PC-3 (cell line): ENCODE measurements around the gene JAG2. TPM values are rescaled to one million over a fixed set of nuclear protein-coding genes. Genes with fewer than 3 reads are reported as not detected.

Experiments used
- ATAC-seq: fragments of 200-7000 bp; cut with Tn5 transposase; 2 replicates; pipeline ENCODE4 v1.9.1; 2020; ENCODE audit warnings: mild to moderate bottlenecking, moderate library complexity
- BruUV-seq: library from RNA; stranded (reverse); fragments of 400-500 nt; replicated peaks from 2 replicates; lab custom pipeline; 2021; lab: Mats Ljungman, UMichigan
- CTCF ChIA-PET: fragments of 300-600 bp; sonication (Branson Sonifier 250); formaldehyde crosslinking; loops from one replicate; lab custom pipeline; 2022; ENCODE audit warnings: antibody characterized with exemption; lab: Charles Lee
- POLR2A ChIA-PET: fragments of 300-600 bp; sonication (Branson Sonifier 250); formaldehyde crosslinking; loops from one replicate; lab custom pipeline; 2022; ENCODE audit warnings: antibody characterized with exemption; ENCODE audit not compliant: unreplicated experiment; lab: Charles Lee
- DNase-seq: peaks from one replicate; pipeline ENCODE4 v3.0.0-alpha.2; 2015
- H2AFZ ChIP-seq: fragments of 300-600 bp; sonication (generic); 2 replicates; pipeline ENCODE4 v1.6.0; 2016; ENCODE audit warnings: antibody characterized with exemption, low read length
- H3F3A ChIP-seq: fragments of 300-600 bp; sonication (generic); one replicate; pipeline ENCODE4 v1.6.0; 2017; ENCODE audit warnings: antibody characterized with exemption, low read length, control low read depth, mild to moderate bottlenecking; ENCODE audit not compliant: unreplicated experiment
- H3K27ac ChIP-seq: fragments of 300-600 bp; sonication (generic); 2 replicates; pipeline ENCODE4 v1.5.1; 2016; ENCODE audit warnings: mild to moderate bottlenecking, low read length
- H3K27me3 ChIP-seq: fragments of 300-600 bp; sonication (generic); 2 replicates; pipeline ENCODE4 v1.6.1; 2016; ENCODE audit warnings: low read length, mixed read lengths
- H3K36me3 ChIP-seq: fragments of 300-600 bp; sonication (generic); 2 replicates; pipeline ENCODE4 v1.6.1; 2016; ENCODE audit warnings: low read depth, mixed run types, low read length, mixed read lengths
- H3K4me1 ChIP-seq: fragments of 300-600 bp; sonication (generic); 2 replicates; pipeline ENCODE4 v1.5.1; 2016; ENCODE audit warnings: low read length; ENCODE audit not compliant: insufficient read depth
- H3K4me2 ChIP-seq: fragments of 300-600 bp; sonication (generic); 2 replicates; pipeline ENCODE4 v1.6.0; 2016; ENCODE audit warnings: low read length
- H3K4me3 ChIP-seq: fragments of 300-600 bp; sonication (generic); 2 replicates; pipeline ENCODE4 v1.5.1; 2016; ENCODE audit warnings: mild to moderate bottlenecking, low read length, mixed read lengths
- H3K79me2 ChIP-seq: fragments of 300-600 bp; sonication (generic); 2 replicates; pipeline ENCODE4 v1.6.1; 2017; ENCODE audit warnings: low read length, mixed read lengths
- H3K9ac ChIP-seq: fragments of 300-600 bp; sonication (generic); 2 replicates; pipeline ENCODE4 v1.6.0; 2016; ENCODE audit warnings: mild to moderate bottlenecking, low read length
- H3K9me2 ChIP-seq: fragments of 300-600 bp; sonication (generic); replicated peaks from 2 replicates; pipeline ENCODE4 v1.6.1; 2016; ENCODE audit warnings: mixed run types, low read length, mixed read lengths
- H3K9me3 ChIP-seq: fragments of 300-600 bp; sonication (generic); 2 replicates; pipeline ENCODE4 v1.6.1; 2016; ENCODE audit warnings: low read length, mixed read lengths
- H4K20me1 ChIP-seq: fragments of 300-600 bp; sonication (generic); 2 replicates; pipeline ENCODE4 v1.6.1; 2016; ENCODE audit warnings: low read length, mixed read lengths
- EZH2 ChIP-seq: fragments of 300-600 bp; sonication (generic); IDR thresholded peaks from one replicate; pipeline ENCODE4 v1.6.1; 2017; ENCODE audit warnings: antibody characterized with exemption, mild to moderate bottlenecking, low read length; ENCODE audit not compliant: unreplicated experiment
- EZH2phosphoT487 ChIP-seq: fragments of 300-600 bp; sonication (generic); IDR thresholded peaks from 2 replicates; pipeline ENCODE4 v1.6.1; 2018; ENCODE audit warnings: mild to moderate bottlenecking, antibody characterized with exemption, low read length, borderline replicate concordance
- intact Hi-C: fragments of 100-400 bp; cut with micrococcal nuclease; formaldehyde crosslinking; loops from 2 replicates; pipeline ENCODE4 v1.9.0; 2023
- total RNA-seq: library from RNA; depleted of rRNA; stranded (reverse); fragments of >200 nt; gene quantifications from 2 replicates; pipeline ENCODE4 v1.2.3, GENCODE V29; 2014
- TF ChIP-seq, protein P1 (sequence below): fragments of 300-600 bp; sonication (generic); conservative IDR thresholded peaks from 2 replicates; pipeline ENCODE4 v1.5.1; 2017; ENCODE audit warnings: antibody characterized with exemption, low read depth, mild to moderate bottlenecking, low read length

JAG2 gene
- total RNA-seq, 1 experiment from 2014 or later: 57.1 TPM

DNA sequence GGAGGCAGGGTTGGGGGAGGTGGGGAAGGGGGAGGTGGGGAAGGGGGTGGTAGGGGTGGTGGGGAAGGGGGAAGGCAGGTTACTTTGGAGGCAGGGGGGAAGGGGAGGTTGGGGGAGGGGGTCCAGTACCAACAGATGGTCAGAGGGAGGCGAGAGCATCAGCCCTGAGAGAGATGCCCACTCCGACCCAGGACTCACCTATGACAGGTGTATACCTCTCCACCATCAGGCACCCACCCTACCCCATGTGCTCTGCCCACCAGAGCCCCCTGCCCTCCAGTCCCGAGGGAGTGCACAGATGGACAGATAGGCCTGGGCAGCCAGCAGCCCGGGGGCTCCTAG, 18.6 kb downstream of the JAG2 start:
- Histone ChIP-seq H2AFZ (no peak overlapping the region), H3K4me3 (no peak overlapping the region), H3K9me2 (no peaks in the 10 kb centered on the region), H3K4me1 (no peaks in the 10 kb centered on the region), H3K79me2 (no peaks in the 10 kb centered on the region), H3K27ac (no peak overlapping the region), H3K36me3 (no peaks in the 10 kb centered on the region), H3K4me2 (no peak overlapping the region), H3K9ac (no peak overlapping the region), H3K27me3 (no peaks in the 10 kb centered on the region), H4K20me1 (no peaks in the 10 kb centered on the region), H3F3A (no peaks in the 10 kb centered on the region), H3K9me3 (no peaks in the 10 kb centered on the region)
- no TSS peak for BruUV-seq
- TF ChIP-seq EZH2phosphoT487 (no peak), EZH2 (no peak)
- TF ChIP-seq, protein P1, sequence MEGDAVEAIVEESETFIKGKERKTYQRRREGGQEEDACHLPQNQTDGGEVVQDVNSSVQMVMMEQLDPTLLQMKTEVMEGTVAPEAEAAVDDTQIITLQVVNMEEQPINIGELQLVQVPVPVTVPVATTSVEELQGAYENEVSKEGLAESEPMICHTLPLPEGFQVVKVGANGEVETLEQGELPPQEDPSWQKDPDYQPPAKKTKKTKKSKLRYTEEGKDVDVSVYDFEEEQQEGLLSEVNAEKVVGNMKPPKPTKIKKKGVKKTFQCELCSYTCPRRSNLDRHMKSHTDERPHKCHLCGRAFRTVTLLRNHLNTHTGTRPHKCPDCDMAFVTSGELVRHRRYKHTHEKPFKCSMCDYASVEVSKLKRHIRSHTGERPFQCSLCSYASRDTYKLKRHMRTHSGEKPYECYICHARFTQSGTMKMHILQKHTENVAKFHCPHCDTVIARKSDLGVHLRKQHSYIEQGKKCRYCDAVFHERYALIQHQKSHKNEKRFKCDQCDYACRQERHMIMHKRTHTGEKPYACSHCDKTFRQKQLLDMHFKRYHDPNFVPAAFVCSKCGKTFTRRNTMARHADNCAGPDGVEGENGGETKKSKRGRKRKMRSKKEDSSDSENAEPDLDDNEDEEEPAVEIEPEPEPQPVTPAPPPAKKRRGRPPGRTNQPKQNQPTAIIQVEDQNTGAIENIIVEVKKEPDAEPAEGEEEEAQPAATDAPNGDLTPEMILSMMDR: no peak
- no peak for ATAC-seq
- no peak for DNase-seq
- intact Hi-C loops: no loop called here
- ChIA-PET CTCF (interaction anchor here (0.7 kb wide), 1 partner anchor 42 kb away, joined by 3 read pairs; no protein-coding TSS in a partner anchor), POLR2A (no interaction called here)

DNA sequence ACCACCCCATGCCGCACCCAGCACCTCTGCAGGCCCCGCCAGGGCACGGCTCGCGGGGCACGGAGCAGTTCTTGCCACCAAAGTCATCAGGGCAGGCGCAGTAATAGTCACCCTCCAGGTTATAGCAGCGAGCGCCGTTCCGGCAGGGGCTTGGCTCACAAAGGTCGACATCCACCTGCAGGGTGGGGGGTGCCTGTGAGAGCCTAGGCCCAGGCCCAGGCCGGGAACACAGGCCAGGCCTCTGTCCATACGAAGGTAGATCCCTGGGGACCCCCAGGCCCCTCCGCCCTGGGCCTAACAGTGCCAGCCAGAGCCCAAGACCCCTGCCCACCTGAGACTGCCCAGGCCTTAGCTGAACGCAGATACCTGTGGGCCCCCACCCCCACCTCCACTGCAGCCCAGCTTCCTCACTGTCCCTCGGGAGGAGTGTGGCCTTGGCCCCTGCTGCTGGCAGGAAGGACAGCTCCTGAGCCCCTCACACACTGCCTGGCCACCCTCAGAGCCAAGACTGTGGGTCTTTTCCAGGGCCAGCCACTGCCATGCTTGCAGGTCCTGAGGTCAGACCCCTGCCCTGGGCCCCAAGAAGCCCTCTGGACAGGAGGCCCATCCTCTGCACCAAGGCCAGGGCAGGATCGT, 19.3 kb downstream of the JAG2 start:
- no peaks in the 10 kb centered on the region for H3K79me2 ChIP-seq
- ATAC-seq: no peak
- ChIA-PET CTCF (interaction anchor here (0.7 kb wide), 1 partner anchor 42 kb away, joined by 3 read pairs; no protein-coding TSS in a partner anchor), POLR2A (no interaction called here)
- no peaks in the 10 kb centered on the region for H3F3A ChIP-seq
- H3K4me2 ChIP-seq: no peak overlapping the region
- H3K4me1 ChIP-seq: no peaks in the 10 kb centered on the region
- intact Hi-C loops: no loop called here
- no peaks in the 10 kb centered on the region for H3K9me2 ChIP-seq
- no peaks in the 10 kb centered on the region for H3K27me3 ChIP-seq
- no TSS peak for BruUV-seq
- no peak overlapping the region for H3K27ac ChIP-seq
- no peaks in the 10 kb centered on the region for H3K36me3 ChIP-seq
- TF ChIP-seq EZH2 (no peak), EZH2phosphoT487 (no peak)
- TF ChIP-seq, protein P1: no peak
- H2AFZ ChIP-seq: no peak overlapping the region
- H4K20me1 ChIP-seq: no peaks in the 10 kb centered on the region
- H3K9me3 ChIP-seq: no peaks in the 10 kb centered on the region
- DNase-seq: no peak
- no peak overlapping the region for H3K4me3 ChIP-seq
- H3K9ac ChIP-seq: no peak overlapping the region

DNA sequence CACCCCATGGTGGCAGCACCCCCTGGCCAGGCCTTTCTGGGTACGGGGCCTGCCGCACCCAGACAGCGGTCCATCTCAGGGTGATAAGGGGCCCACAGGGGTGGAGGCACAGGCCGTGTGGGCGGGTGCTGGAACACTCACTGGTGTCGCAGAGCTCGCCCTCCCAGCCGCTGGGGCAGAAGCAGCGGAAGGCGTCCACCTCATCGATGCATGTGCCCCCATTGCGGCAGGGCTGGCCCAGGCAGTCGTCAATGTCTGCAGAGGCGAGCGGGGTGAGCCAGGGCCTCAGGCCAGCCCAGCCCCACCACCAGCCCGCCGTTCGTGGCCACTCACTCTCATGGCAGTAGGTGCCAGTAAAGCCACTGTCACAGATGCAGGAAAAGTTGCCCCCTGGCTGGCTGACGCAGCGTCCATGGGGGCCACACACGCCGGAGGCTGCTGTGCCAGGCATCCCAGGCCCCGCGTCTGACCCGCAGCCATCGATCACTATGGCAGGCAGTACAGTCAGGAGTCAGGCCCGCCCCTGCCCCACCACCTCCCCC, 19.9 kb downstream of the JAG2 start:
- CTCF ChIA-PET: no interaction called here
- H3K9me2 ChIP-seq: no peaks in the 10 kb centered on the region
- POLR2A ChIA-PET: no interaction called here

More for the DNA sequence above, 19.9 kb downstream of the JAG2 start:
- H2AFZ ChIP-seq: no peak overlapping the region
- no peaks in the 10 kb centered on the region for H3K4me1 ChIP-seq
- DNase-seq (no peak), ATAC-seq (no peak)
- no peaks in the 10 kb centered on the region for H3K79me2 ChIP-seq
- H3F3A ChIP-seq: no peaks in the 10 kb centered on the region
- intact Hi-C loops: no loop called here
- H3K27ac ChIP-seq: no peak overlapping the region
- H3K4me3 ChIP-seq: no peak overlapping the region
- no peaks in the 10 kb centered on the region for H3K27me3 ChIP-seq
- BruUV-seq: no TSS peak
- no peaks in the 10 kb centered on the region for H4K20me1 ChIP-seq
- H3K4me2 ChIP-seq: no peak overlapping the region
- no peaks in the 10 kb centered on the region for H3K36me3 ChIP-seq
- H3K9me3 ChIP-seq: no peaks in the 10 kb centered on the region
- no peak for TF ChIP-seq EZH2phosphoT487
- no peak for TF ChIP-seq EZH2
- TF ChIP-seq, protein P1: no peak
- H3K9ac ChIP-seq: no peak overlapping the region
